HuH-7.5 (cell line): ENCODE results near the gene CLIP2.
A peak's percentile ranks its signal among the peaks of the same experiment; 100 is the strongest.
"Not testable (repeated sequence)": the region's sequence is repeated elsewhere in the genome, so short reads cannot be mapped to it uniquely, and the experiment has no call there.

Source experiments
- DNase-seq: peaks from one replicate; pipeline ENCODE4 v3.0.0; 2011; ENCODE audit warnings: low spot score

CLIP2 gene

DNA sequence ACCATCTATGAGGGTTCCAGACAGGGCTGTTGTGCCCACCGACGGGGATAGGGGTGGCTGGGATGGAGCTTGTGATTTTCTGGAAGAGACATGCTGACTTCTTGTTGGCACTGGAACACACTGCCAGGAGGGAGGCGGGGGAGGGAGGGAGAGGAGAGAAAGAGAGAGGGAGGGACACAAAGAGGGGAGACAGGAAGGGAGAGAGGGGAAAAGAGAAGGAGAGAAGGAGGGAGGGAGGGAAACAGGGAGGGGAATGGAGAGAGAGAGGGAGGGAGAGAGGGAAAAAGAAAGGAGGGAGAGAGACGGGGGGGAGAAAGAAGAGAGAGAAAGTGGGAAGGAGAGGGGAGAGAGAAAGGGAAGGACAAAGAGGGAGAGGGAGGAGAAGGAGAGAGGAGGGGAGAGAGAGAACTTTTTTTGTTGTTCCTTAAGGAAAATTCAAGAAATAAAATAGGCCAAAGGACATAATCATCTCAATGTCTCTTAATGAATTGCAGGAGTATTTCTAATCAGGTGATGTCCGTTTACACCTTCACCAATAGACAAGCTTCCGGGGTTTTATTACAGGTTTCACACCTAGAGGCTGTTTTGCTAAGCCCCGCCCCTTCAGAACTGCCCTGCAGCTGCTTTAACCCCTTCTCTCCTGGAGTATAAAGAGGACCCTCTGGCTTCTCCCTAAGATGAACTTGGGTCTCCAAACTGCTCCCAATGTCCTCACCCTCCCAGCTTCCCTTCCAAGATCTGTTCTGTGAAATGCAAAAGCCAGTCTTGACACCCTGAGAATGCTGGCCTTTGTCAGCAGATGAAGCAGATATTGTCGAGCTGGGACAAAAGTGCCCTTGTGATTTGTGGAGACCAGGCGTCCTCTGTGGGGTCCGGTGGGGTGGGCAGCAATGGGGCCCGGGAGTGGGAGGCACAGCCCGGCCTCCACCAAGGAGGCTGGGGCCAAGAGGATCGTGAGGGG, 82.5 kb downstream of the CLIP2 start:
- DNase-seq = no peak

DNA sequence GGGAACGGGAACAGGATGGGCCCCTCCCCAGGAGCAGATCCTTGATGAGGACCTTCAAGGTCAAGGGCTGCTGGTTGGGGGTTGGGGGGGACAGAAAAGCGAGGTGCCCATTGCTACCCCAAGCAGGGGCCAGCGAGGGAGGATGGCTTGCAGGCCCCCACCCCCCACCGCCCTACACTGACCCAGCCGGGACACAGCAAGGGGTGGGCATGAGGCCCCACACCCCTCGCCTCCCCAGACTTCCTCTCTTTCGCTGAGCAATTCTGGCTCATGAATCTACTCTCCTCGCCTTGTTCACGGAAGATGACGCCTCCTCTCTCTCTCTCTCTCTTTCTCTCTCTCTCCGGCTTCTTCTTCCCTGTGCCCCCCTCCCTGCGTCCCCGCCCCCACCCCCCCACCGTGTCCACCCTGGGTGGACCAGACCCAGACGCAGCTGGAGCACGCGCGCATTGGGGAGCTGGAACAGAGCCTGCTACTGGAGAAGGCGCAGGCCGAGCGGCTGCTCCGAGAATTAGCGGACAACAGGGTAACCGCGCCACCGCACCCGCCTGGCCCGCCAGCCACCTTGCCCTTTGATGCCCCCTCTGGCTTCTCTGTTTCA, 83.4 kb downstream of the CLIP2 start:
- DNase-seq = no peak

DNA sequence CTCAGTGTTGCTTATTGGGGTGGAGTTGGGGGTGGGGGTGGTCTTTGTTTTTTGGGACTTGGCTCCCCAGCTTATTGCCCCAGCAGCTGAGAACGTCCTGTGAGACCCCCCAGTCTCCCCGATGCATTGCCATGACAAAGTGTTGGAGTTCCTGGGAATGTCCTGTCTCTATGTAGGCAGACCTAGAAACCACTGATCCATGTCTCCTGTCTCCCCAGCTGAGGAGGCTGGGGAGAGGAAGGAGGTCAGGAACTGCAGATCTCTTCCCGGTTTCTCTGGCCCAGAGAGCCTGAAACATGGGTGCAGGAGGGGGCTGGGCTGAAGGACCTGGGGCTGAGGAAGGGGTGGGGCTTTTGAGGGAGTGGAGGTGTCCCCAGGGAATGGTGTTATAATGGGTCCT, 84.3 kb downstream of the CLIP2 start:
- DNase-seq = no peak

DNA sequence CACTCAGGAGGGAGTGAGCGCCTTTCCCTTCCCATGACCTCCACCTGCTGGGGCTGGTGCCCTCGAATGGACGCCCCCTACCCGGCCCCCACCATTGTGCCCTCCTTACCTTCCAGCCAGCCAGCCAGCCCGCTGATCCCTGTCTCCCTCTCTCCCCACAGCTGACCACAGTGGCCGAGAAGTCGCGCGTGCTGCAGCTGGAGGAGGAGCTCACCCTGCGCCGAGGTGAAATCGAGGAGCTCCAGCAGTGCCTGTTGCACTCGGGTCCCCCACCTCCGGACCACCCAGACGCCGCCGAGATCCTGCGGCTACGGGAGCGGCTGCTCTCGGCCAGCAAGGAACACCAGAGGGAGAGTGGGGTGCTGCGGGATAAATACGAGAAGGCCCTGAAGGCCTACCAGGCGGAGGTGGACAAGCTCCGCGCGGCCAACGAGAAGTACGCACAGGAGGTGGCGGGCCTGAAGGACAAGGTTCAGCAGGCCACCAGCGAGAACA, 86.6 kb downstream of the CLIP2 start:
- DNase-seq = no peak

DNA sequence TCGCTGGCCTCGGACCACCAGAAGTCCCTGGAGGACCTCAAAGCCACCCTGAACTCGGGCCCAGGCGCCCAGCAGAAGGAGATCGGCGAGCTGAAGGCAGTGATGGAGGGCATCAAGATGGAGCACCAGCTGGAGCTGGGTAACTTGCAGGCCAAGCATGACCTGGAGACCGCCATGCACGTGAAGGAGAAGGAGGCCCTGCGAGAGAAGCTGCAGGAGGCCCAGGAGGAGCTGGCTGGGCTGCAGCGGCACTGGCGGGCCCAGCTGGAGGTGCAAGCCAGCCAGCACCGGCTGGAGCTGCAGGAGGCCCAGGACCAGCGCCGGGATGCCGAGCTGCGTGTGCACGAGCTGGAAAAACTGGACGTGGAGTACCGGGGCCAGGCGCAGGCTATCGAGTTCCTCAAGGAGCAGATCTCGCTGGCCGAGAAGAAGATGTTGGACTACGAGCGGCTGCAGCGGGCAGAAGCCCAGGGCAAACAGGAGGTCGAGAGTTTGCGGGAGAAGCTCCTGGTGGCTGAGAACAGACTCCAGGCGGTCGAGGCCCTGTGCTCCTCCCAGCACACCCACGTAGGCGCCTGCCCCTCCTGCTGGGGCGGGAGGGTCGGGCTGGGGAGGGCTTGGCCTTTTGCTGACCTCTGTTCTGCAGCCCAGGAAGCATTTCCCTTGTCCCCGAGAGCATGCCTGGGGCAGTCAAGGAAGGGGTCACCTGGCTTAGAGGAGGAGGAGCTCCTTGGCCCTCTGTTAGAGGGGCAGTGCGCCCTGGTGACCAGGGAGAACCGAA, 87.2 kb downstream of the CLIP2 start:
- DNase-seq = no peak

DNA sequence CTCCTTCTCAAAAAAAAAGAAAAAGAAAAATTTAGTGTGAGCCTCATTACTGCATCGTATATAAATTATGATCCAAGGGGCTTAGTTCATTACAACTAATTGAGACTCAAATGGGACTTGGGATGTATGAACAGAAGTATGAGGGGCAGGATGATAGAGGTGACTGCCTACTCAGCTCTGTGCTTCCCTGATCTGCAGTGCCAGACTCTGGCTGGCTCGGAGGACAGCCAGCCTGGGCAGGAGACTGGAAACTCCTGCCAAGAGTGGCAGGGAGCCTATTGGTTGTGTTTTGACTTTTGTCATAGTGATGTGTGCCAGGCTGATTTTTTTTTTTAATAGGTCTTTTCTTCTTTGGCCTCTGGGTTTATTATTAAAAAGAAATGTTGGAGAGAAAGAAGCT, 90.7 kb downstream of the CLIP2 start:
- DNase-seq = no peak

DNA sequence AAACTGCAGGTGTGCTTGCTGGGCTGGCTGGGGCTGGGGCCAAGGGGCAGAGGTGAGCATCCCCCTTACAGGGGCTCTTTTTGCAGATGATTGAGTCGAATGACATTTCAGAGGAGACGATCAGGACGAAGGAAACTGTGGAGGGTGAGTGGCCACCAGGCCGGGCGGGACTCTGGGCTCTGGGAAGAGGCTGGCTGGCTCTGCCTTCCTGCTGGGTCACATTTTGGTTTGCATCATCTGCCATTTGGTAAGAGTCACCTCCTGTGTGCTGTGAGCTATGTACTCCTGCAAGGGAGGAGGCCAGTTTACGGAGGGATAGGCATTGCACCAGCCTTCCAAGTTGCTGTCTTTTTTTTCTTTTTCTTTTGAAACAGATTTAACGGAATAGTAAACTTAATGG, 91.5 kb downstream of the CLIP2 start:
- DNase-seq = peak; percentile 34

DNA sequence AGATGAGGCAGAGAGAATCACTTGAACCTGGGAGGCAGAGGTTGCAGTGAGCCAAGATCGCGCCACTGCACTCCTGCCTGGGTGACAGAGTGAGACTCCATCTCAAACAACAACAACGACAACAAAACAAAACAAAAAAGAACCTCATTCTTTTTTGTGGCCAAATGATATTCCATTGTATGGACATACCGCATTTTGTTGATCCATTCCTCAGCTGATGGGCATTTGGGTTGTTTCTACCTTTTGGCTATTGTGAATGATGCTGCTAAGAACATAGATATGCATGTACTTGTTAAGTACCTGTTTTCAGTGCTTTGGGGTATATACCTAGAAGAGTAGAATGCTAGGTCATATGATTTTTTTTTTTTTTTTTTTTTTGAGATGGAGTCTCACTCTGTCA, 94.9 kb downstream of the CLIP2 start:
- not testable (repeated sequence) for DNase-seq

DNA sequence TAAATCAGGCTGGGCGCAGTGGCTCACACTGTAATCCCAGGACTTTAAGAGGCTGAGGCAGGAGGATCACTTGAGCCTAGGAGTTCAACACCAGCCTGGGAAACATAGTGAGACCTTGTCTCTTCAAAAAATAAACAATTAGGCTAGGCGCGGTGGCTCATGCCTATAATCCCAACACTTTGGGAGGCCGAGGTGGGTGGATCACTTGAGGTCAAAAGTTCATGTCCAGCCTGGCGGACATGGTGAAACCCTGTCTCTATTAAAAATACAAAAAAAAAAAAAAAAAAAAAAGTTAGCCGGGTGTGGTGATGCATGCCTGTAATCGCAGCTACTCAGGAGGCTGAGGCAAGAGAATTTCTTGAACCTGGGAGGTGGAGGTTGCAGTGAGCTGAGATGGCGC, 95.6 kb downstream of the CLIP2 start:
- not testable (repeated sequence) for DNase-seq

DNA sequence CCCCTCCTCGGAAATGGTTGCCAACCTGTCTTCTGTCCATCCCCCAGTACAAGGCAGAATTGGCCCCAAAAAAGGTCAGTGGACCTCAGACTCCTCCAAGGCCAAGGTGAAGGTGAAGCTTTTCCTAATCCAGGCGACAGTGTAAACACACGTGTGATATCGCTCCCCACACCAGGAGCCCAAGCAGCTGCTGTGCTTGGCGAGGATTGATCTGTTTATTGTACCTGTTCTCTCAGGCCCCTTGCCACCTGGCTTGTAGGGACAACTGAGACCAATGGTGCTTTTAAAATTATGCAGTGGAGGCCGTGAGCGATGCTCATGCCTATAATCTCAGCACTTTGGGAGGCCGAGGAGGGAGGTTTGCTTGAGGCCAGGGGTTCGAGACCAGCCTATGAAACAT, 98.4 kb downstream of the CLIP2 start:
- no peak for DNase-seq

DNA sequence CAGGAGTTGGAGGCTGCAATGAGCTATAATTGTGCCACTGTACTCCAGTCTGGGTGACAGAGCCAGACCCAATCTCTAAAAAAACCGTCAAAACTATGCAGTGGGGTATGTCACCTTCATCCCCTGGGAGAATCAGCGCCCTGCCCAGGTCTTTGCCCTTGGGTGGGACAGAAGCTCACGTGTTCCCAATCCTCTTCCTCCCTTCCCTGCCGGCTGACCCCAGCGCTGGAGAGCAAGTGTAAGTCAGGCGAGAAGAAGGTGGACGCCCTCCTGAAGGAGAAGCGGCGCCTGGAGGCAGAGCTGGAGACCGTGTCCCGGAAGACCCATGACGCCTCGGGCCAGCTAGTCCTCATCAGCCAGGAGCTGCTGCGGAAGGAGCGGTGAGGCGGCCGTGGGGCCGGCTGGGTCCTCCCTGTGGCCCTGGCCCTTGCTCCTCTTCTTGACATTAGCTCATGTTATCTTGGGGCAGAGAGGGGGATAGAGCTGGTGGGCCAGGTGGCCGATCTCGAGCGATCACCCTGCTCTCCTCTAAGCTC, 99.7 kb downstream of the CLIP2 start:
- no peak for DNase-seq

DNA sequence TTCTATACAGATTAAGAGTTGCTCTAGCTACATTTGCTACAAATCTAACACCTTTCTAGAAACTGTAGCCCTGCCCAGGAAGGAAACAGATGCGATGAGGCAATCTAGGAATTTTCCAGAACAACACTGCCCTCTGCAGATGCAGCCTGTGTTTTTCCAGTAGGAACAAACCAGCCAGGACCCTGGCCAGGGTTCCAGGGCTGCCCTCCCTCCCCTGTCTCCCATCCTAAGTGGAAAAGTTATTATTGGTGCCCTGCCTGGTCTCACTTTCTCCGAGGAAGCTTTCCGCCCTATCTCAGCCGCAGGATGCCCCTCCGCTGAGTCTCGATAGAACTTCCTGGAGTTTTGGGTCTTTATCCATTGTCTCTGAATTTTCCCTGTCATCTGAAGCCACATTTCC, 104.5 kb downstream of the CLIP2 start:
- not testable (repeated sequence) for DNase-seq

DNA sequence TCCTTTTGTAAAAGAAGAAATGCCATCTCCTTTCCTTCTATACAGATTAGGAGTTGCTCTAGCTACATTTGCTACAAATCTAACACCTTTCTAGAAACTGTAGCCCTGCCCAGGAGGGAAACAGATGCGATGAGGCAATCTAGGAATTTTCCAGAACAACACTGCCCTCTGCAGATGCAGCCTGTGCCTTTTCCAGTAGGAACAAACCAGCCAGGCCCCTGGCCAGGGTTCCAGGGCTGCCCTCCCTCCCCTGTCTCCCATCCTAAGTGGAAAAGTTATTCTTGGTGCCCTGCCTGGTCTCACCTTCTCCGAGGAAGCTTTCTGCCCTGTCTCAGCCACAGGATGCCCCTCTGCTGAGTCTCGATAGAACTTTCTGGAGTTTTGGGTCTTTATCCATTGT, 105.4 kb downstream of the CLIP2 start:
- DNase-seq = not testable (repeated sequence)

DNA sequence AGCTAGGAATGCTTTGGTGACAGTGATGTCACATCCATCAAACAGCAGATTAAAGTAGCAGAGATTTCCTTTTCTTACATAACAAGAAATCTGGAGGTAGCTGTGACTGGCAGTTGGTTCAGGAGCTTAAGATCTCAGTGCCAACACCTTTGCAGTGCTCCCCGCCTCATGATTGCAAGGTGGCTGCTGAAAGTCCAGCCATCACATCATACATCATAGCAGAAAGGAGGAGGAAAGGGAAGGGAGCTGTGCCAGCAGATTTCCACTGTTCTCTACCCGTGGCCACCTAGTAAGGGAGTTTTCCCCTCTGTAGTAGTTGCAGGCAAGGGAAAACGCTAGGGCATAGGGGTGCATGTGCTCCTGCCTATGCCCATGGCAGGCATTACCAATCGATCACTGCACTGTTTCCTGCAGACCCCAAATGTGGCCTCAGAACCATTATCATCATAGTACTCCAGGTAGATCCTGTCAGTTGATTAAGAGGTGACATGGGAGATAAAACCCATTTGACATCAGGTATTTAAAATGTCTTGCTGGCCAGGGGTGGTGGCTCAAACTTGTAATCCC, 106.6 kb downstream of the CLIP2 start:
- no peak for DNase-seq

DNA sequence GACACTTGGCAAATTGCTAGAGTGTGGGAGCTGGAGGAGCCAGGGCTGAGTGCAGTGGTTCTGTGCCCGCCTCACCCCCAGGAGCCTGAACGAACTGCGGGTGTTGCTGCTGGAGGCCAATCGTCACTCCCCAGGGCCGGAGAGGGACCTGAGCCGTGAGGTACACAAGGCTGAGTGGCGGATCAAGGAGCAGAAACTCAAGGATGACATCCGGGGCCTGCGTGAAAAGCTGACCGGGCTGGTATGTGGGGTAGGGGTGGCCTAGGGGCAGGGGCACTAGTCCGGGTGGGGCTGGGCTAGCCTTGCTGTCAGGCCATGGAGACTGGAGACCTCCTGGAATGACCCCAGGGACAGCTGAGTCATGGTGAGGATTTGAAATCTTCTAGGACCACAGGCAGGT, 107.8 kb downstream of the CLIP2 start:
- no peak for DNase-seq

DNA sequence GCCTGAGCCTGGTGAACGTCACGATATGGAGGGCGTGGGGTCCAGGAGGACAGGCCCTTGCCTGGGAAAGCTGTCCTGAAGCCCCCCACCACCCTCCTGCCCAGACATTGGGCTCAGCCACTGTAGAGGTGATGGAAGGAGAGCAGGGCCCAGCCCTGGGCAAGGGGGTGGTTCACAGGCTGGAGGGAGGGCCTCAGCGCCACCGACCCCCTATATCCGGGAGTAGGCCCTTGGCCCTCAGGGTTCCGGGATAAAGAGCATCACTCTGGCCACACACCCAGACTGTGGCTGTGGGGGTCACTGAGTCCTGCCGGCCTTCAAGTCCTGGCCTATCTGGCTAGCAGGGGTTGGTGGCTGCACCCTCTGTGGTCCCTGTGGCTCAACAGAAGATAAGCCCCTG, 109.2 kb downstream of the CLIP2 start:
- DNase-seq = no peak

DNA sequence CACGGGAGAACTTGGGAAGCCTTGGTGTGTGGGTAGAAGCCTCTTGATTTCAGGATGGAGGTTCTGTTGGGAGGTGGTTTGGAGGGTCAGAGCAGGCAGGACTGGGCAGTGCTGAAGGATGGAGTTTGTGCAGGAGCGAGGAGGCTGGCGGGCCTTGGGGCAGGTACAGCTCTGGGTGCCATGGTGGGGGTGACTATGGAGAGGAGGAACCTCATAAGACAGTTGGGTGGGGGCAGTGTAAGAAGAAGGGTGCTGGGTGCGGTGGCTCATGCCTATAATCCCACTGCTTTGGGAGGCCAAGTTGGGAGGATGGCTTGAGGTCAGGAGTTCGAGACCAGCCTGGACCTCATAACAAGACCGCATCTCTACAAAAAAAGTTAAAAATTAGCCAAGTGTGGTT, 109.8 kb downstream of the CLIP2 start:
- DNase-seq = no peak

DNA sequence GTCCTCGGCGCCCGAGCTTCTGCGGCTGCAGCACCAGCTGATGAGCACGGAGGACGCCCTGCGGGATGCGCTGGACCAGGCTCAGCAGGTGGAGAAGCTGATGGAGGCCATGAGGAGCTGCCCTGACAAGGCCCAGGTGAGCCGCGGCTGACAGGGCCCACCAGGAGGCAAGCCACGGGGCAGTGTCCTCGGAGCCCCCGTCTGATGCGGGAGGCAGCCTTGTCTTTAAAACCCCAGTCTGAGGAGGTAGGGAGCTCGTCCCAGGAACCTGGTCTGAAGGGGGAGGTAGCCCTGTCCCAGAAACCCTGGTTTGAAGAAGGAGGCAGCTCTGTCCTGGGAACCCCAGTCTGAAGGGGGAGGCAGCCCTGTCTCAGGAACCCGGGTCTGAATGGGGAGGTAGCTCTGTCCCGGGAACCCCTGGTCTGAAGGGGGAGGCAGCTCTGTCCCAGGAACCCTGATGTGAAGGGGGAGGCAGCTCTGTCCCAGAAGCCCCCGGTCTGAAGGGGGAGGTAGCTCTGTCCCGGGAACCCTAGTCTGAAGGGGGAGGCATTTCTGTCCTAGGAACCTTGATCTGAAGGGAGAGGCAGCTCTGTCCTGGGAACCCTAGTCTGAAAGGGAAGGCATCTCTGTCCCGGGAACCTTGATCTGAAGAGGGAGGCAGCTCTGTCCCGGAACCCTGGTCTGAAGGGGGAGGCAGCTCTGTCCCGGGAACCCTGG, 111.4 kb downstream of the CLIP2 start:
- DNase-seq = no peak

DNA sequence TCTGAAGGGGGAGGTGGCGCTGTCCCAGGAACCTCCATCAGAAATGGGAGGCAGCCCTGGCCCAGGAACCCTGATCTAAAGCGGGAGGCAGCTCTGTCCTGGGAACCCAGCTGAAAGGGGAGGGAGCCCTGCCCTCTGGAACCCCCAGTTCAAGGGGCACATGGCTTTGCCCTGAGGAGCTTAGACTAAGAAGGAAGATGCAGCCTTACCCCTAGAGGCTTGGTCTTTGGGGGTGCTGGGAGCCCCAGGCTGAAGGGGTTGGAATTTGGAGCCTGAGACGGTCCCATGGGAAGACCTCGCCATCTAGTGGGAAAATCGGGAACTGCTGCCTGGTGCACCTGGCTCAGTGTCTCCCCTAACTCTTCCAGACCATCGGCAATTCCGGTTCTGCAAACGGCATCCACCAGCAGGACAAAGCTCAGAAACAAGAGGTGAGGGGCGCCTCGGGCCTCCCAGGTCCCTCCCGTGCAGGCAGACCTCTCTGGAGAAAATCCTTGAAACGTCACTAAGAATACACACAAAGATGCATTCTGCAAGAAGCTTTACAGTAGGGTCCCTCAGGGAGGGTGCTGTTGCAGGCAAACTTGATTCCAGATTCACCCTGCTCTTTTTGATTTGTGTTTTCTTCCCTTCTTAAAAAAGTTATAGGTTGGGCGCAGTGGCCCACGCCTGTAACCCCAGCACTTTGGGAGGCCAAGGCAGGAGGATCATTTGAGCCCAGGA, 112.1 kb downstream of the CLIP2 start:
- peak; percentile 66 for DNase-seq

DNA sequence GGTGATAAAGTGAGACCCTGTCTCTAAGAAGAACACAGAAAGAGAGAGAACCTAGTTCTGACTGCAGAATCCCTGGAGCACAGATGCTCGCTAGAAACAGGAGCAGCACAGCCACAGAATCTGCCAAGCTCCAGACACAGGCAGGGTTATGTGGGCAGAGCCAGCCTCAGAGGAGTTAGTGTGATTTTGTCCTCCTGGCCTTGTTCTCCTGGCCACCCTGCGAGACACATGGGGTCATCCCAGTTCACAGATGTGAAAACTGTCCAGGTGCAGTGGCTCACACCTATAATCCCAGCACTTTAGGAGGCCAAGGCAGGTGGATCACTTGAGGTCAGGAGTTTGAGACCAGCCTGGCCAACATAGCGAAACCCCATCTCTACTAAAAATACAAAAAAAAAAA, 113.5 kb downstream of the CLIP2 start:
- DNase-seq = not testable (repeated sequence)
